Head of caudate nucleus (tissue), 42 donors: Measurements from ENCODE around the gene AGBL2.
"Not testable (repeated sequence)": the region's sequence is repeated elsewhere in the genome, so short reads cannot be mapped to it uniquely, and the experiment has no call there.

Experiments used
- DNase-seq, 42 donors: peaks; one replicate each; pipeline versions ENCODE4 v3.0.0 to v3.0.0-alpha.2; 2020 to 2021; ENCODE audit warnings: mixed read lengths in 7 of 42
- intact Hi-C: fragments of 100-400 bp; cut with DNase I; formaldehyde crosslinking; loops from one replicate; pipeline ENCODE4 v1.15.0; 2022

AGBL2 gene

DNA sequence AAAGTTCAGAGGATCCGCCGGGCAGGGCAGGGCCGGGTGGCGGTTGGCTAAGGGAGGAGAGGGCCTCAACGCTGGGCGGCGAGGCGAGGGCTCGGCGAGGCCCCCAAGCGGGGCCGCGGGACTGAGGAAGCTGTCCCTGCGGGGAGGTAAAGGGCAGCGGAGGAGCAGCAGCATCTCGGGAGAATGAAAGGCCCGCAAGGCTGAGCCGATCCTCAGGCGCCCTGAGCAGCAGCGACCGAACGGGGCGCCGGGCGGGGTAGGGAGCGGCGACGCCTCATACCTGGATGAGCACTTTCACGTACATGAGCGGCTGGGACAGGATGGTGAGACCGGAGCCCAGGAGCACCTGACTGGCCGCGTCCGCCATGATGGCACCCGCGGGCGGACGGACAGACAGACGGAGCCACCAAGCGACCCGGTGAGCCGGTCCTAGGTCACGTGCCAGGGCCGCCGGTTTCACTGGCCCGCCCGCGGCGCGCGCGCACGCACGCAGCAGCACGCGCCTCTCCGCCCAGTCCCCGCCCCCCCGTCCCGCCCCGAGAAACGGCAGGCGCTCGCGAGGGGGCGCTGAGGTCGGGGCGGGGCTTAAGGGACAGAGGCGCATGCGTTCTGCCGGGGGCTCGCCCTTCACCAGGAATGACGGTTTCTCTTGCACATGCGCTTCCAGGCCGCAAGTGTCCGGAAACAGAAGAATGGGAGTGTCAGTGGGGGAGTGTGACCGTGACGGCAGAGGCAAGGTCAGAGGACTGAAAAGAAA lies 72.9 kb downstream of the AGBL2 start, which contains the start of gene MTCH2:
Gene MTCH2 (minus strand): TSS at position 461 of the 757 bp plus-strand sequence. CDS start 94 bp downstream, at position 367.
- DNase-seq, result peak; percentile 89 to 98 (median 94)
- intact Hi-C loops, result loop anchor here (5.0 kb wide), 2 partner anchors 125 to 205 kb away; partner anchors contain the start of genes FNBP4 and NUP160

GRCh38 chr11:47641600-47642098 lies 73.5 kb downstream of the AGBL2 start:
- DNase-seq, result peak in 37 of 42 donors; percentile 12 to 76 (median 47)
- intact Hi-C loops, result loop anchor here (5.0 kb wide), 2 partner anchors 126 to 206 kb away; partner anchors contain the start of genes FNBP4 and NUP160

- intact Hi-C loops, result loop anchor here (5.0 kb wide), 2 partner anchors 127 to 207 kb away; partner anchors contain the start of genes FNBP4 and NUP160
- peak in 2 of 42 donors; percentile 3 to 27 for DNase-seq
Observed at GRCh38 chr11:47640506-47640905, 74.7 kb downstream of the AGBL2 start.

- intact Hi-C loops, result not testable (repeated sequence)
Observed at GRCh38 chr11:47636331-47636730, 78.8 kb downstream of the AGBL2 start.

GRCh38 chr11:47631473-47631872 lies 83.7 kb downstream of the AGBL2 start:
- intact Hi-C loops, result no loop called here
- DNase-seq, result peak in 2 of 42 donors; percentile 0 to 5

More at GRCh38 chr11:47636331-47636730, 78.8 kb downstream of the AGBL2 start:
- DNase-seq, result peak in 31 of 42 donors; percentile 8 to 63 (median 34)

- intact Hi-C loops, result no loop called here
- DNase-seq, result no peak
Observed at GRCh38 chr11:47628026-47628425, 87.1 kb downstream of the AGBL2 start.

DNA sequence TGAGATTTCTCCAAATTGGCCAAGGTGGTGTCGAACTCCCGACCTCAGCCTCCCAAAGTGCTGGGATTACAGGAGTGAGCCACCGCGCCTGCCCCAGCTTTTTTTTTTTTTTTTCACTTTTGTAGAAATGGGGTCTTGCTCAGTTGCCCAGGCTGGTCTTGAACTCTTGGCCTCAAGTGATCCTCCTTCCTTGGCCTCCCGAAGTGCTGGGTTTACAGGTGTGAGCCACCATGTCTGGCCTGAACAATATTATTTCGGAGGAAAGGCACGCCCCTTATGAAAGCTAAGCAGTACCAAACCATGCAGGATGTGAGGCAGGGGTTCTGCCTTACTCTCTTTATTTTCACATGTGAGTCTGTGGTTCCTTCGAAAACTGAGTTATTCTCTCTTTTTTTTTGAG lies 88.9 kb downstream of the AGBL2 start:
- intact Hi-C loops, result no loop called here
- no peak for DNase-seq

- no peak for DNase-seq
- intact Hi-C loops, result no loop called here
Observed at GRCh38 chr11:47620836-47621378, 94.3 kb downstream of the AGBL2 start.

- peak in 1 of 42 donors; percentile 1 for DNase-seq
- intact Hi-C loops, result no loop called here
Observed at GRCh38 chr11:47617417-47617809, 97.8 kb downstream of the AGBL2 start.

DNA sequence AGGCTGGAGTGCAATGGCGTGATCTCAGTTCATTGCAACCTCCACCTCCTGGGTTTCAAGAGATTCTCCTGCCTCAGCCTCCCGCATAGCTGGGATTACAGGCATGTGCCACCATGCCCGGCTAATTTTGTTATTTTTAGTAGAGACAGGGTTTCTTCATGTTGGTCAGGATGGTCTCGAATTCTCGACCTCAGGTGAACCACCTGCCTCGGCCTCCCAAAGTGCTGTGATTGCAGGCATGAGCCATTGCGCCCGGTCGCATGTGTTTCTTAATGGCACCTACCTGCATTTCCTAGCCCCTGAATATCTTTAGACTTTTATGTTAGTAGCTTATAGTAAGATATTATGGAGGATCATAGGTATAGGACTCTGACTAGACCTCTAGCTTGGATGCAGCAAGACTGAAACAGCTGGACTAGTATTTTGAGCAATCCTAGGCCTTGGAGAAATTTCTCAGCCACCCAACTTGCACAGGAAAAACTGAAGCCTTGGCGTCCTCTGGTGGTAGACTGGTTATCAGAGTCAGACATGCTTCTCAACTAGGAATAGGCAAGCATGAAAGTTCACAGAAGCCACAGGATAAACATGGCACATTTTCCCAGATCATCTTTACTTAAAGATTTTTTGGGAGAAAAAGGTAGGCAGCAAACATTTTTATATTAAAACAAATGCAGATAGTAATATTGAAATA lies 98.3 kb downstream of the AGBL2 start:
- intact Hi-C loops, result no loop called here

DNA sequence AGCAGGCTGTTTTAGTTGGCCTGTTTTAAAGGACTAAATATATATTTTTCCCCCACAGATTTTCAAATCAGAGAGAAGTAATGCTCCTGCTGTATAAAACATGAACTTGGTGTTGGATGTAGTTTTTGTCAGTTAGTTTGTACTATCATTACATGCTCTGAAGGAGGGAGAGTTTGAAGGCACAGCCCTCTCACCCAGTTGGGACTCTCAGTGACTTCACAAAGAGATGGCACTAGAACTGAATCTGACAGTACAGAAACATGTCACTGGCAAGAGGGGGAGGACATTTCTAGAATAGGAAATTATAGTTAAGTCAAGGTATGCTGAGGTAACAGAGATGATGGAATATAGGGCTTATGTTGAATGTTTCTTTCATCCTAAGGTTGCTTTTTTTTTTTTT lies 99.9 kb downstream of the AGBL2 start:
- intact Hi-C loops, result no loop called here
- peak in 19 of 42 donors; percentile 9 to 87 (median 61) for DNase-seq

More for the DNA sequence above, 98.3 kb downstream of the AGBL2 start:
- DNase-seq, result peak in 36 of 42 donors; percentile 46 to 89 (median 73)

- peak in 5 of 42 donors; percentile 17 to 51 (median 48) for DNase-seq
Observed at GRCh38 chr11:47611348-47611794, 103.8 kb downstream of the AGBL2 start.

DNA sequence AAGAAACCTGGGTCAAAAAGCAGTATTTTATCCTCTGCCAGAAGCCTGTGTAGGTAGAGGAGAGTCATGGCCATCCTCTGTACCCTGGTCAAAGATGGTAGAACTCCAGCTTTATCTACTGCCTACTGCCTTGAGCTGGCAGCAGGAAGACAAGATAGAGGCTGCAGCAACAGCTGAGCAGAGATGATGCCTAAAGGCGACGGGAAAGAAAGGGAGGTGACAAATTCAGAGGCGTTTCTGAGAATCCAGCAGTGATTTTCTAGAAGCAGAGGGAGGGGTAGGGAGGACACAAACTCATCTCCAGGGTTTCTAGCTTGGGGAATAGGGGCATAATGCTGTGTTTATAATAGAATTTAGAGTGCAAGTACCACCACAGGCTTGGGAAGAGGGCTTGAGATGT lies 105.5 kb downstream of the AGBL2 start:
- intact Hi-C loops, result no loop called here
- DNase-seq, result peak in 12 of 42 donors; percentile 11 to 79 (median 53)

More at GRCh38 chr11:47611348-47611794, 103.8 kb downstream of the AGBL2 start:
- intact Hi-C loops, result no loop called here
